ENCODE measurements around the gene BEND5.

DNA sequence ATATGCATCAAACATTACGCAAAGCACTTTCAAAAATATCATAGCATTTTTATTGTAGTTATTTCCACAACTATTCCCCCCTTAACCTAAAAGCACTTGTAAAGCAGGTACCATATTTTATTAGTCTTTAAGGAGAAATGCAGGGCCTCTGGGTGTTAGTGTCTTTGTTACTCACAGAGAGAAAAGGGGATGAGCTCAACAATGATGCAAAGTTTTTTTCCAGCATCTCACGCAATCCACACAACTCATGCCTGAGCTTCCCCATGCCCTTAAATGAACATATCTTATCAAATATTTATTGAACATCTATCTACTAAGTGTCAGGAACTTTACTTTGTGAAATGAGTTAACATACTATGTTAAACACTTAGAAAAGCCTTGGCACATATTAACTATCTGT is 50.6 kb downstream of the BEND5 start:
- no peak for TF ChIP-seq POLR2A (IDR thresholded peaks at IDR 0.05)
- TF ChIP-seq, protein P1, sequence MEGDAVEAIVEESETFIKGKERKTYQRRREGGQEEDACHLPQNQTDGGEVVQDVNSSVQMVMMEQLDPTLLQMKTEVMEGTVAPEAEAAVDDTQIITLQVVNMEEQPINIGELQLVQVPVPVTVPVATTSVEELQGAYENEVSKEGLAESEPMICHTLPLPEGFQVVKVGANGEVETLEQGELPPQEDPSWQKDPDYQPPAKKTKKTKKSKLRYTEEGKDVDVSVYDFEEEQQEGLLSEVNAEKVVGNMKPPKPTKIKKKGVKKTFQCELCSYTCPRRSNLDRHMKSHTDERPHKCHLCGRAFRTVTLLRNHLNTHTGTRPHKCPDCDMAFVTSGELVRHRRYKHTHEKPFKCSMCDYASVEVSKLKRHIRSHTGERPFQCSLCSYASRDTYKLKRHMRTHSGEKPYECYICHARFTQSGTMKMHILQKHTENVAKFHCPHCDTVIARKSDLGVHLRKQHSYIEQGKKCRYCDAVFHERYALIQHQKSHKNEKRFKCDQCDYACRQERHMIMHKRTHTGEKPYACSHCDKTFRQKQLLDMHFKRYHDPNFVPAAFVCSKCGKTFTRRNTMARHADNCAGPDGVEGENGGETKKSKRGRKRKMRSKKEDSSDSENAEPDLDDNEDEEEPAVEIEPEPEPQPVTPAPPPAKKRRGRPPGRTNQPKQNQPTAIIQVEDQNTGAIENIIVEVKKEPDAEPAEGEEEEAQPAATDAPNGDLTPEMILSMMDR (IDR thresholded peaks at IDR 0.05) = no peak

Data from thyroid gland (tissue), 4 donors.